ENCODE results near the gene OR10R2.

OR10R2 gene

GRCh38 chr1:158527190-158527815, 55.3 kb downstream of the OR10R2 start:
- H3K27ac ChIP-seq (ENCODE audit: low read depth, low read length, severe bottlenecking), result no peak overlapping the region
- no peaks in the 10 kb centered on the region for H3K4me1 ChIP-seq (ENCODE audit: control insufficient read depth, insufficient read depth, low read length, poor library complexity, severe bottlenecking)
- no CpG with 5 or more reads among the region's 2 CpGs for WGBS, 2 experiments (ENCODE audit: insufficient coverage in 2 of 2)
- H3K36me3 ChIP-seq (ENCODE audit: control insufficient read depth, insufficient read depth, low read length), result no peaks in the 10 kb centered on the region
- no peak overlapping the region for H3K4me3 ChIP-seq (ENCODE audit: extremely low read depth, insufficient read depth, low read length, poor library complexity, severe bottlenecking)
- H3K9me3 ChIP-seq (ENCODE audit: control insufficient read depth, low read length), result no peaks in the 10 kb centered on the region

All from mesodermal cell (in vitro differentiated cells).